HL-60 (cell line): ENCODE results near the gene CCDC134.

Experiments
- DNase-seq, 2 experiments: peaks; one replicate each; pipeline ENCODE4 v3.0.0-alpha.2; 2010 to 2020; ENCODE audit warnings: low read depth in 1 of 2, low spot score in 1 of 2
- H3K27ac ChIP-seq: fragments of 250-450 bp; sonication (Bioruptor Pico); replicated peaks from 2 replicates; pipeline ENCODE4 v1.5.1; 2020; ENCODE audit warnings: mild to moderate bottlenecking, moderate library complexity
- H3K27me3 ChIP-seq: fragments of 250-450 bp; sonication (Bioruptor Pico); 2 replicates; pipeline ENCODE4 v1.5.1; 2021; ENCODE audit warnings: mild to moderate bottlenecking, moderate library complexity; ENCODE audit not compliant: insufficient read depth, poor library complexity, severe bottlenecking
- H3K4me3 ChIP-seq: replicated peaks from 2 replicates; pipeline ENCODE4 v1.5.1; 2011; ENCODE audit warnings: mild to moderate bottlenecking, control low read depth, low read length; ENCODE audit not compliant: insufficient read depth
- CTCF ChIP-seq: IDR thresholded peaks from one replicate; pipeline ENCODE4 v1.5.1; 2011; ENCODE audit warnings: low read length, control low read depth, inconsistent platforms; ENCODE audit not compliant: insufficient read depth
- GABPA ChIP-seq: IDR thresholded peaks from 2 replicates; pipeline ENCODE4 v1.6.1; 2012; ENCODE audit warnings: low read depth
- POLR2AphosphoS5 ChIP-seq: IDR thresholded peaks from 2 replicates; pipeline ENCODE4 v1.6.1; 2012; ENCODE audit warnings: low read depth
- REST ChIP-seq: IDR thresholded peaks from 2 replicates; pipeline ENCODE4 v1.6.1; 2012; ENCODE audit warnings: low read depth; ENCODE audit not compliant: insufficient replicate concordance
- SPI1 ChIP-seq: IDR thresholded peaks from 2 replicates; pipeline ENCODE4 v1.6.1; 2012; ENCODE audit warnings: low read depth, mild to moderate bottlenecking, borderline replicate concordance

The CCDC134 gene

GRCh38 chr22:41844513-41844912 lies 44.0 kb downstream of the CCDC134 start:
- DNase-seq = no peak
- no peak for TF ChIP-seq POLR2AphosphoS5
- TF ChIP-seq GABPA = no peak
- no peak for TF ChIP-seq SPI1
- TF ChIP-seq CTCF = no peak
- TF ChIP-seq REST = no peak
- H3K27ac ChIP-seq = peak overlapping the region; percentile 13; the same call in 1 of the 2 replicates
- H3K4me3 ChIP-seq = no peak overlapping the region
- H3K27me3 ChIP-seq = no peaks in the 10 kb centered on the region

GRCh38 chr22:41845380-41846267 lies 45.1 kb downstream of the CCDC134 start:
- no peak overlapping the region for H3K4me3 ChIP-seq
- TF ChIP-seq POLR2AphosphoS5 = no peak
- TF ChIP-seq REST = no peak
- no peak for TF ChIP-seq SPI1
- TF ChIP-seq GABPA = no peak
- H3K27me3 ChIP-seq = no peaks in the 10 kb centered on the region
- no peak overlapping the region for H3K27ac ChIP-seq
- no peak for DNase-seq

GRCh38 chr22:41846268-41846987 lies 45.9 kb downstream of the CCDC134 start:
- H3K4me3 ChIP-seq = no peak overlapping the region
- H3K27me3 ChIP-seq = no peaks in the 10 kb centered on the region
- no peak for TF ChIP-seq SPI1
- no peak for TF ChIP-seq CTCF
- no peak for TF ChIP-seq REST
- TF ChIP-seq GABPA = no peak
- TF ChIP-seq POLR2AphosphoS5 = no peak
- no peak overlapping the region for H3K27ac ChIP-seq
- no peak for DNase-seq
